ENCODE results near the gene KAZALD1. TPM values are rescaled to one million over a fixed set of nuclear protein-coding genes. Genes with fewer than 3 reads are reported as not detected.

Gene KAZALD1
- total RNA-seq, 1 experiment from 2014 or later: 12.5 TPM

- no peak overlapping the region for H3K27ac ChIP-seq (ENCODE audit: low read depth, low read length, poor library complexity, severe bottlenecking)
- intact Hi-C loops (cut with micrococcal nuclease; ENCODE audit: unreplicated experiment): no loop called here
- H3K4me1 ChIP-seq (ENCODE audit: insufficient read depth, low read length, poor library complexity, severe bottlenecking): no peaks in the 10 kb centered on the region
- POLR2A ChIA-PET (ENCODE audit: low non-redundant PET): no interaction called here
- DNase-seq (ENCODE audit: low spot score): no peak
- H3K27me3 ChIP-seq (replicated peaks; ENCODE audit: insufficient read depth, low read depth, low read length, poor library complexity): peaks cover 6% of the 10 kb centered on the region
- H3K9me3 ChIP-seq (ENCODE audit: low read depth, low read length, poor library complexity, severe bottlenecking): no peaks in the 10 kb centered on the region
- CTCF ChIA-PET: no interaction called here
- no TSS peak for BruUV-seq (replicated peaks)
- H3K36me3 ChIP-seq (ENCODE audit: insufficient read depth, low read length, poor library complexity, severe bottlenecking): no peaks in the 10 kb centered on the region
- TF ChIP-seq CTCF (conservative IDR thresholded peaks at IDR 0.05; ENCODE audit: low read depth, low read length): no peak
- TF ChIP-seq EZH2 (IDR thresholded peaks at IDR 0.05; ENCODE audit: borderline replicate concordance, low read depth, low read length, poor library complexity, severe bottlenecking): no peak
- H3K4me3 ChIP-seq (ENCODE audit: low read depth, low read length, poor library complexity, severe bottlenecking): no peak overlapping the region
Observed at GRCh38 chr10:101106351-101106750, 44.6 kb downstream of the KAZALD1 start.

- Histone ChIP-seq H3K4me1 (ENCODE audit: insufficient read depth, low read length, poor library complexity, severe bottlenecking) (no peaks in the 10 kb centered on the region), H3K27ac (ENCODE audit: low read depth, low read length, poor library complexity, severe bottlenecking) (no peak overlapping the region), H3K9me3 (ENCODE audit: low read depth, low read length, poor library complexity, severe bottlenecking) (no peaks in the 10 kb centered on the region), H3K36me3 (ENCODE audit: insufficient read depth, low read length, poor library complexity, severe bottlenecking) (no peaks in the 10 kb centered on the region), H3K27me3 (replicated peaks; ENCODE audit: insufficient read depth, low read depth, low read length, poor library complexity) (no peaks in the 10 kb centered on the region), H3K4me3 (ENCODE audit: low read depth, low read length, poor library complexity, severe bottlenecking) (no peak overlapping the region)
- intact Hi-C loops (cut with micrococcal nuclease; ENCODE audit: unreplicated experiment): no loop called here
- no TSS peak for BruUV-seq (replicated peaks)
- ChIA-PET POLR2A (ENCODE audit: low non-redundant PET) (no interaction called here), CTCF (no interaction called here)
- TF ChIP-seq CTCF (conservative IDR thresholded peaks at IDR 0.05; ENCODE audit: low read depth, low read length) (no peak), EZH2 (IDR thresholded peaks at IDR 0.05; ENCODE audit: borderline replicate concordance, low read depth, low read length, poor library complexity, severe bottlenecking) (no peak)
- no peak for DNase-seq (ENCODE audit: low spot score)
Observed at GRCh38 chr10:101107771-101108170, 46.0 kb downstream of the KAZALD1 start.

- H3K9me3 ChIP-seq (ENCODE audit: low read depth, low read length, poor library complexity, severe bottlenecking): no peaks in the 10 kb centered on the region
- H3K27ac ChIP-seq (ENCODE audit: low read depth, low read length, poor library complexity, severe bottlenecking): no peak overlapping the region
- BruUV-seq (replicated peaks): no TSS peak
- H3K4me1 ChIP-seq (ENCODE audit: insufficient read depth, low read length, poor library complexity, severe bottlenecking): no peaks in the 10 kb centered on the region
- intact Hi-C loops (cut with micrococcal nuclease; ENCODE audit: unreplicated experiment): no loop called here
- DNase-seq (ENCODE audit: low spot score): no peak
- no peak for TF ChIP-seq EZH2 (IDR thresholded peaks at IDR 0.05; ENCODE audit: borderline replicate concordance, low read depth, low read length, poor library complexity, severe bottlenecking)
- TF ChIP-seq CTCF (conservative IDR thresholded peaks at IDR 0.05; ENCODE audit: low read depth, low read length): no peak
- peaks cover 10% of the 10 kb centered on the region for H3K27me3 ChIP-seq (replicated peaks; ENCODE audit: insufficient read depth, low read depth, low read length, poor library complexity)
- no peaks in the 10 kb centered on the region for H3K36me3 ChIP-seq (ENCODE audit: insufficient read depth, low read length, poor library complexity, severe bottlenecking)
- CTCF ChIA-PET: interaction anchor here (0.5 kb wide), 1 partner anchor 267 kb away, joined by 6 read pairs; no protein-coding TSS in a partner anchor
- POLR2A ChIA-PET (ENCODE audit: low non-redundant PET): no interaction called here
- H3K4me3 ChIP-seq (ENCODE audit: low read depth, low read length, poor library complexity, severe bottlenecking): no peak overlapping the region
Observed at GRCh38 chr10:101110856-101111523, 49.2 kb downstream of the KAZALD1 start.

Measured in A673 (cell line).